Inflammatory macrophage treated with lipopolysaccharide for 4 hours (primary cell): ENCODE data around the gene BCL2L1.
"Not testable (repeated sequence)": the region's sequence is repeated elsewhere in the genome, so short reads cannot be mapped to it uniquely, and the experiment has no call there.

ENCODE experiments used
- DNase-seq: peaks from one replicate; pipeline ENCODE4 v3.0.0-alpha.2; 2020

Gene BCL2L1

GRCh38 chr20:31722257-31723068 is at the start of gene BCL2L1:
TSS of gene BCL2L1 (minus strand) at chr20:31722868. CDS start at chr20:31722218, 650 bp downstream.
- DNase-seq = peak; percentile 86

- DNase-seq = no peak
These were observed 47.6 kb upstream of the BCL2L1 start for GRCh38 chr20:31770243-31770642.

DNA sequence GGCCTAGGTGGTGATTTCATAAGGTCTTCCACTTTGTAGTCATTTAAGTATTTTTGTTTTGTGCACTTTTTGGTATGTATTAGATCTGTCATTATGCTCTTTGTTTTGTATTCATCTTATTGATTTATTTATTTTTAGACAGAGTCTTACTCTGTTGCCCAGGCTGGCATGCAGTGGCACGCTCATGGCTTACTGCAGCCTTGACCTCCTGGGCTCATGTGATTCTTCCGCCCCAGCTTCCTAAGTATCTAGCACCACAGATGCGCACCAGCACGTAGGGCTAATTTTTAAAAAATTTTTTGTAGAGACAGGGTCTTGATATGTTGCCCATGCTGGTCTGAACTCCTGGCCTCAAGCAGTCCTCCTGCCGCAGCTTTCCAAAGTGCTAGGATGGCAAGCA is 47.0 kb upstream of the BCL2L1 start:
- no peak for DNase-seq

DNA sequence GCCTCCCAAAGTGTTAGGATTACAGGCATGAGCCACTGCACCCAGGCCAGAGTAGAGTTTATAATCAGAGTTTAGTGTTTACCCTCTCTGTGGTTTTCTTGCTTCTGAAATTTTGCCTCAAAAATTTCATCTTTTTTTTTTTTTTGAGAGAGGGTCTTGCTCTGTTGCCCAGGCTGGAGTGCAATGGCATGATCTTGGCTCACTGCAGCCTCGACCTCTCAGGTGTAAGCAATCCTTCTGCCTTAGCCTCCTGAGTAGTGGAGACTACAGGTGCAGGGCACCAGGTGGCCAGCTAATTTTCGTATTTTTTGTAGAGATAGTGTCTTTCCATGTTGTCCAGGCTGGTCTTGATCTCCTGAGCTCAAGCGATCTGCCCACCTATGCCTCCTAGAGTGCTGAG is 45.1 kb upstream of the BCL2L1 start:
- DNase-seq = no peak

GRCh38 chr20:31764641-31765305 is 42.1 kb upstream of the BCL2L1 start:
- DNase-seq = no peak

GRCh38 chr20:31760519-31761240 is 38.0 kb upstream of the BCL2L1 start:
- DNase-seq = no peak

- no peak for DNase-seq
These were observed 37.3 kb upstream of the BCL2L1 start for GRCh38 chr20:31759836-31760518.

DNA sequence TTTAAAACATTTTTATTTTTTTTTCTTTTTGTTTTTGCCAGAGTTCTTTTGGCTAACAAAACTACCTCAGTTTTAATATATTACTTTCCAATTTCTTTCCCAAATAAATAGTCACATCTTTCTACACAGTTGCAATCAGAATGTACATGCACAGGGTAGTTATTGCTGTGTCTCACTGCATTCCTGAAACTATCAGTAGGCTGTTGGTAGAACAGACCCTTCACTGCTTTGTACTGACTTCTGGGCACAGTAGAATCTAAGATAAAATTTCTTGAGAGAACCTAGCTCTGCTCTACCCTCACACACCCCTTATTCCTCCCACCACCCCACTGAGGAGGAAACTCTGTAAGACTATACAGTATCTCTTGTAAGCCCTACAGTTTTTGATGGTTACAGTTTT is 36.3 kb upstream of the BCL2L1 start:
- no peak for DNase-seq

GRCh38 chr20:31758521-31758920 is 35.9 kb upstream of the BCL2L1 start:
- no peak for DNase-seq

GRCh38 chr20:31757254-31757653 is 34.6 kb upstream of the BCL2L1 start:
- no peak for DNase-seq

DNA sequence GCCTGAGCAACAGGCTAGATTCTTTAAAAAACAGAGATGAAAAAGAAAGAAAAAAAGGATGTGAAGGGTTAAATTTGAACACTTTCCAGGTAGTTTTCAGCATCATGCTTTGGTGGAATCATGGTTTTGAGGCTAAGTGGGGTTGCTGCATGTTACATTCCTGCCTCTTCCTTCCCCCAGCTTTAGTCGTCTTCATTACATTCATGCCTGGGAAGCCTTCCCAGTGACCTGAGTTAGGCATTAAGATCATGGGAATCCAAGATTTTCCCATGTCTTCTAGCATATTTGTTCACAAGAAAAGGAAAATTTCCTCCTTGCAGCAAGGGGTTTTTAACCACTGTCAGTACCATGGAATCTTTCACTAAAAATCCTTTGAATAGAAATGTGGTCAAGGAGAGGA is 28.5 kb upstream of the BCL2L1 start:
- DNase-seq = no peak

GRCh38 chr20:31749223-31749622 is 26.6 kb upstream of the BCL2L1 start:
- DNase-seq = no peak

DNA sequence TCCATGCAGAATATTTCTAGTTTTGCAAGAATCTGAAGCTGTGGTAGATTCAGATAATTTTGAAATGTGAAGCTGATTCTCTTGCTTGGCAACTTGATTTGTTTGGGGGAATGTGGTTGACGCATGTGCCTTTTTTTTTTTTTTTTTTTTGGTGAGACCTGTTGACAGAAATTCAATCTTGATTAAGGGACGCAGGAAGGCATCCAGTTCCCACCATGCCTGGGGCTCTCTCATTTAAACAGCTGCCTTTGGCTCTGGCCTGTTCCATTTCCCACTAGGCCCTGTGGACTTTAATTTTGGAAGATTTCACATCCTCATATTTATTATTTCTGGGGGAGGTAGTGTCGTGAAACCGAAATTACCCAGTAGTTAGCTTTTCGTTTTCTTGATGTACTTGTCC is 25.0 kb upstream of the BCL2L1 start:
- no peak for DNase-seq

GRCh38 chr20:31747028-31747427 is 24.4 kb upstream of the BCL2L1 start:
- DNase-seq = not testable (repeated sequence)

GRCh38 chr20:31746068-31746878 is 23.6 kb upstream of the BCL2L1 start:
- DNase-seq = no peak

DNA sequence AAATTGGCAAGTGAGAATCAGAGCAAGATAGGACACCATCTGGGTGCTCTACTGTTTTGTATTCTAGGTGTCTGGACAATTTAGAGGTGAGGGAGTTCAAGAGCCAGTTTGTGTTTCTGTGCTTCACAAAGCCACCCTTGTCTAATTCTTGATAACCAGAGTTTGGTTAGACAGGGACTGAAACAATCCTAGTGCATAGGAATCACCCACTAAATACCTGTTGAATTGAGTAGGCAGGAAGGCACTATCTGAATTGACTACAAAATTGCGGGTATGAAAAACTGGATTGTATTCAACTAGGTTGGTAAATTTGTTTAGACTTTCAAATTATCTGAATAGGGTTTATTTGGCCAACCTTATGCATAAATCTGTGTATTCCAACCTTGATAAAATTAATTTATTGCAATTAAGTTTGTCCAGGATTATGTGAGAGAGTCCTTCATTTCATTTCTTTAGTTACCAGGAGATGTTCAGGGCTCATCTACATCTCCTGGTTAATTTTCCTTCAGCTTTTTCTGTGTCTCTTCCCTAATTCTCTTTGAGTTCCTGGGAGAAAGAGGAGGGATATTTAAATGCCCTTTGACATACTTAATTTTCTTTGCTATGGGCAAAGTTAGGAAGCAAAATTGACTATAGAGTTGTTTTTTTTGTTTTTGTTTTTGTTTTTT is 18.1 kb upstream of the BCL2L1 start:
- DNase-seq = no peak

- peak; percentile 34 for DNase-seq
These were observed 17.5 kb upstream of the BCL2L1 start for GRCh38 chr20:31740208-31740607.

- no peak for DNase-seq
These were observed 16.9 kb upstream of the BCL2L1 start for GRCh38 chr20:31739550-31739977.

DNA sequence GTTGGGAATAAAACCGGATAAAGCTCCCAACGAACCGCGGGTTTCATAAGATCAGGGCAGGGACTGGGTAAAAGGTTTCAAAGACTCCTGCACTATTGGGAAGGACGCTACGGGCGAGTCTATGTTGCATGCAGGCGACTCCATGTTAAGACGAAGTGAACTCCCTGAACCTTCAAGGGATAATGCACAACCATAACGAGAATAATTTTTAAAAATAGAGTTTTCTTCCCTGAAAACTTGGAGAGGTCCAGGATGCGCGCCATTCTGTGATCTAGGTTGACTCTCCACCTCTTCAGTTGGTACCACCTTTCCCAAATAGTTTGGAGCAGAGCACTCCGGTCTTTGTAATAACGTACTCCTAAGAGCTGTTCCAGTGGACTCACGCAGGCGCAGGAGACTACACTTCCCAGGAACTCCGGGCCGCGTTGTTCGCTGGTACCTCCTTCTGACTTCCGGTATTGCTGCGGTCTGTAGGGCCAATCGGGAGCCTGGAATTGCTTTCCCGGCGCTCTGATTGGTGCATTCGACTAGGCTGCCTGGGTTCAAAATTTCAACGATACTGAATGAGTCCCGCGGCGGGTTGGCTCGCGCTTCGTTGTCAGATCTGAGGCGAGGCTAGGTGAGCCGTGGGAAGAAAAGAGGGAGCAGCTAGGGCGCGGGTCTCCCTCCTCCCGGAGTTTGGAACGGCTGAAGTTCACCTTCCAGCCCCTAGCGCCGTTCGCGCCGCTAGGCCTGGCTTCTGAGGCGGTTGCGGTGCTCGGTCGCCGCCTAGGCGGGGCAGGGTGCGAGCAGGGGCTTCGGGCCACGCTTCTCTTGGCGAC is 16.3 kb upstream of the BCL2L1 start, which contains the start of gene TPX2:
Gene TPX2 (plus strand): TSS at position 562 of the 821 bp plus-strand sequence. CDS start 18,187 bp downstream, outside the sequence.
- DNase-seq = peak; percentile 97

DNA sequence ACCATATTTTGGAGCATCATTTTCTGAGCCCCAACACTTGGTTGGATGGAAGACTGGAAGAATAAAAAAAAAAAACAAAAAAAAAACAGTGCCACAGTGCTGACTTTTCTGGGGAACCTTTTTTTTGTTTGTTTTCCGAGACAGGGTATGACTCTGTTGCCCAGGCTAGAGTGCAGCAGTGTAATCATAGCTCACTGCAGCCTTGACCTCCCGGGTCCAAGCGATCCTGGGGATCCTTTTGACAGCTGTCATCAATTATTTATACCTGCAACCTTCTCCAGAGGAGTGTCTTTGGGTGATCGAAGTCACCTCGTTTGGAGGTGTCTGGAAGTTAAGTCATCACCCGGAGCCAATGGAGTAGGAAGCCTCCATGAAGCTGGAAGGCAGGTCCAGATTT is 8.7 kb upstream of the BCL2L1 start:
- no peak for DNase-seq
